Measurements from ENCODE around the gene MSMB. TPM values are rescaled to one million over a fixed set of nuclear protein-coding genes. Genes with fewer than 3 reads are reported as not detected.

The MSMB gene
- total and polyA plus RNA-seq, 8 donors: 19.0 to 130 (median 53.5) TPM; not detected in 4

GRCh38 chr10:46031648-46032532 lies 14.2 kb downstream of the MSMB start:
- Histone ChIP-seq H3K4me1 (peaks cover 43 to 67% (median 47%) of the 10 kb centered on the region in 4 donors), H3K27me3 (peaks cover 0 to 4% (median 0%) of the 10 kb centered on the region in 3 donors), H3K4me3 (no peak overlapping the region), H3K9me3 (no peaks in the 10 kb centered on the region), H3K27ac (peak overlapping the region in 4 of 5 donors; percentile 44 to 94 (median 74)), H3K36me3 (no peaks in the 10 kb centered on the region)
- DNase-seq: no peak
- intact Hi-C loops (cut with DNase I; ENCODE audit: low total_unique reads): no loop called here
- TF ChIP-seq POLR2A (IDR thresholded peaks at IDR 0.05): no peak
- WGBS, 5 donors: 41 to 63% (median 60%) methylated on average over 6 of the region's 6 CpGs

GRCh38 chr10:46030091-46030937 lies 15.8 kb downstream of the MSMB start, which contains the start of gene NCOA4:
Gene NCOA4 (minus strand): TSS chr10:46030623. CDS start chr10:46016680, 13,943 bp downstream.
- Histone ChIP-seq H3K27ac (peak within 1 kb of the TSS; percentile 93 to 94 (median 94)), H3K27me3 (no peaks in the 10 kb centered on the region), H3K4me3 (peak within 1 kb of the TSS; percentile 79 to 90 (median 85)), H3K4me1 (peaks cover 56 to 83% (median 63%) of the 10 kb centered on the region in 4 donors), H3K9me3 (no peaks in the 10 kb centered on the region), H3K36me3 (no peaks in the 10 kb centered on the region)
- DNase-seq: peak; percentile 99
- intact Hi-C loops (cut with DNase I; ENCODE audit: low total_unique reads): no loop called here
- 1% methylated on average over 43 to 59 of the region's 59 CpGs for WGBS, 5 donors
- TF ChIP-seq POLR2A (IDR thresholded peaks at IDR 0.05) (peak in 2 of 4 donors; percentile 18 to 50), POLR2AphosphoS5 (IDR thresholded peaks at IDR 0.05) (peak; percentile 62 to 93 (median 91)), CTCF (IDR thresholded peaks at IDR 0.05) (peak in 5 of 7 experiments; percentile 58 to 77 (median 63)), EP300 (IDR thresholded peaks at IDR 0.05) (no peak)

- WGBS, 5 donors: 8 to 16% (median 10%) methylated on average over 6 of the region's 6 CpGs
- intact Hi-C loops (cut with DNase I; ENCODE audit: low total_unique reads): no loop called here
- no peak for DNase-seq
Measured at GRCh38 chr10:46029461-46030030, 16.5 kb downstream of the MSMB start.

More at GRCh38 chr10:46029461-46030030, 16.5 kb downstream of the MSMB start:
- Histone ChIP-seq H3K4me1 (peaks cover 63 to 90% (median 70%) of the 10 kb centered on the region in 4 donors), H3K36me3 (no peaks in the 10 kb centered on the region), H3K4me3 (peak overlapping the region; percentile 79 to 90 (median 85)), H3K27ac (peak overlapping the region; percentile 93 to 94 (median 94)), H3K27me3 (no peaks in the 10 kb centered on the region), H3K9me3 (no peaks in the 10 kb centered on the region)
- TF ChIP-seq POLR2AphosphoS5 (IDR thresholded peaks at IDR 0.05) (no peak), CTCF (IDR thresholded peaks at IDR 0.05) (no peak), POLR2A (IDR thresholded peaks at IDR 0.05) (no peak), EP300 (IDR thresholded peaks at IDR 0.05) (no peak)

All from stomach (tissue), 9 donors.